GM19025 (cell line): ENCODE data around the gene CPNE8.

ENCODE experiments used
- ATAC-seq: cut with Tn5 transposase; IDR thresholded peaks from one replicate; pipeline ENCODE4 v1.9.1; 2021; ENCODE audit warnings: mild to moderate bottlenecking, low read depth, moderate library complexity; ENCODE audit not compliant: unreplicated experiment

The CPNE8 gene

GRCh38 chr12:38905480-38906351, at the start of gene CPNE8:
Gene CPNE8, minus strand, starts transcription at chr12:38905591. Its CDS starts 57 bp downstream, at chr12:38905534.
- peak; percentile 50 for ATAC-seq

- no peak for ATAC-seq
Observed at GRCh38 chr12:38954238-38954873, 49.0 kb upstream of the CPNE8 start.

- no peak for ATAC-seq
Observed at GRCh38 chr12:38949363-38949762, 44.0 kb upstream of the CPNE8 start.

- no peak for ATAC-seq
Observed at GRCh38 chr12:38934686-38935085, 29.3 kb upstream of the CPNE8 start.

- ATAC-seq, result no peak
Observed at GRCh38 chr12:38934078-38934584, 28.7 kb upstream of the CPNE8 start.

GRCh38 chr12:38932320-38932719, 26.9 kb upstream of the CPNE8 start:
- no peak for ATAC-seq

- no peak for ATAC-seq
Observed at GRCh38 chr12:38931461-38931860, 26.1 kb upstream of the CPNE8 start.

- no peak for ATAC-seq
Observed at GRCh38 chr12:38930990-38931389, 25.6 kb upstream of the CPNE8 start.

- ATAC-seq, result no peak
Observed at GRCh38 chr12:38926501-38926900, 21.1 kb upstream of the CPNE8 start.

- peak; percentile 92 for ATAC-seq
Observed at GRCh38 chr12:38921025-38921677, 15.8 kb upstream of the CPNE8 start.

- no peak for ATAC-seq
Observed at GRCh38 chr12:38919191-38919590, 13.8 kb upstream of the CPNE8 start.

GRCh38 chr12:38915429-38916182, 10.2 kb upstream of the CPNE8 start:
- ATAC-seq, result no peak

GRCh38 chr12:38912116-38912515, 6.7 kb upstream of the CPNE8 start:
- ATAC-seq, result no peak

GRCh38 chr12:38911611-38912010, 6.2 kb upstream of the CPNE8 start:
- no peak for ATAC-seq

- no peak for ATAC-seq
Observed at GRCh38 chr12:38907201-38907923, 2.0 kb upstream of the CPNE8 start.

- peak; percentile 56 for ATAC-seq
Observed at GRCh38 chr12:38906482-38907200, 1.2 kb upstream of the CPNE8 start.

- peak; percentile 48 for ATAC-seq
Observed at GRCh38 chr12:38904537-38905479, 583 bp downstream of the CPNE8 start.

- ATAC-seq, result no peak
Observed at GRCh38 chr12:38903596-38903995, 1.8 kb downstream of the CPNE8 start.
